BJ (cell line): Measurements from ENCODE around the gene CLSTN2. TPM values are rescaled to one million over a fixed set of nuclear protein-coding genes. Genes with fewer than 3 reads are reported as not detected.

Source experiments
- CTCF ChIA-PET: fragments of 350-600 bp; formaldehyde crosslinking; extraction: SDS; loops from one replicate; lab custom pipeline; 2021; ENCODE audit warnings: antibody characterized with exemption, inconsistent platforms; lab: Yijun Ruan, JAX
- POLR2A ChIA-PET: fragments of 300-600 bp; sonication (Branson Sonifier 250); formaldehyde crosslinking; extraction: SDS; loops from one replicate; lab custom pipeline; 2021; ENCODE audit warnings: antibody characterized with exemption; lab: Charles Lee
- DNase-seq: peaks from one replicate; pipeline ENCODE4 v3.0.0-alpha.2; 2011; ENCODE audit warnings: low read depth
- H3K27me3 ChIP-seq: 2 replicates; pipeline ENCODE4 v1.6.0; 2011; ENCODE audit warnings: low read length; ENCODE audit not compliant: control insufficient read depth, insufficient read depth
- H3K36me3 ChIP-seq: 2 replicates; pipeline ENCODE4 v1.5.1; 2011; ENCODE audit warnings: low read length; ENCODE audit not compliant: control insufficient read depth, insufficient read depth
- H3K4me3 ChIP-seq: 2 replicates; pipeline ENCODE4 v1.5.1; 2011; ENCODE audit warnings: low read depth, mild to moderate bottlenecking, control low read depth, low read length
- CTCF ChIP-seq: IDR thresholded peaks from 2 replicates; pipeline ENCODE4 v1.5.1; 2011; ENCODE audit warnings: low read depth, mild to moderate bottlenecking, control low read depth, inconsistent platforms, low read length, moderate library complexity; ENCODE audit not compliant: insufficient read depth
- polyA plus RNA-seq: library from polyadenylated mRNA; depleted of rRNA; stranded (reverse); fragments of >200 nt; gene quantifications from 2 replicates; pipeline ENCODE4 v1.2.3, GENCODE V29; 2011

CLSTN2 gene
- polyA plus RNA-seq, 1 experiment: 1.8 TPM

- no peak for DNase-seq
- ChIA-PET POLR2A (no interaction called here), CTCF (interaction anchor here (0.7 to 2.2 kb wide), 5 partner anchors 9 to 702 kb away, joined by 3 to 9 read pairs (median 4); no protein-coding TSS in a partner anchor)
- TF ChIP-seq CTCF: no peak
- no peaks in the 10 kb centered on the region for H3K36me3 ChIP-seq
- H3K27me3 ChIP-seq: no peaks in the 10 kb centered on the region
- no peak overlapping the region for H3K4me3 ChIP-seq
Observed at GRCh38 chr3:140128217-140128616, 193.2 kb downstream of the CLSTN2 start.

DNA sequence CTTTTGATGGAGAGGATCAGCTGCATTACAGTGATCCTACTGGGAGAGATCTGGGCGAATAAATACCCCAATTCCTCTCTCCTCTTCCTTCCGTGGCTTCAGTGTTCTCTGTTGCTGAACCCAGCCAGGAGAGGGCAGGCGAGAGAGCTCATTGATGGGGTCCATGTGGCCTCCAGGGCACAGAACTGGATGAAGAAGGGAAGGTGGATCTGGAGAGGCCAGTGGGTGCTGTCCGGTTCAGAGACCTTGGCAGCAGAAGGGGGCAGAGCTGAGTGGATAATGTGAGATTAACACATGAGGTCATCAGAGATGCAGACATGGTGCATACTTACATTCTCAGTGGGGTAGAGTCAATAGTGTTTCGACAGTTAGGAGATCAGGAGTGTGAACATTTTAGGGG, 193.6 kb downstream of the CLSTN2 start:
- POLR2A ChIA-PET: no interaction called here
- no peak for DNase-seq
- no peaks in the 10 kb centered on the region for H3K36me3 ChIP-seq
- no peak overlapping the region for H3K4me3 ChIP-seq
- no peaks in the 10 kb centered on the region for H3K27me3 ChIP-seq
- CTCF ChIA-PET: interaction anchor here (0.9 to 2.2 kb wide), 4 partner anchors 8 to 585 kb away, joined by 4 to 9 read pairs (median 6); no protein-coding TSS in a partner anchor
- peak; percentile 53 for TF ChIP-seq CTCF

DNA sequence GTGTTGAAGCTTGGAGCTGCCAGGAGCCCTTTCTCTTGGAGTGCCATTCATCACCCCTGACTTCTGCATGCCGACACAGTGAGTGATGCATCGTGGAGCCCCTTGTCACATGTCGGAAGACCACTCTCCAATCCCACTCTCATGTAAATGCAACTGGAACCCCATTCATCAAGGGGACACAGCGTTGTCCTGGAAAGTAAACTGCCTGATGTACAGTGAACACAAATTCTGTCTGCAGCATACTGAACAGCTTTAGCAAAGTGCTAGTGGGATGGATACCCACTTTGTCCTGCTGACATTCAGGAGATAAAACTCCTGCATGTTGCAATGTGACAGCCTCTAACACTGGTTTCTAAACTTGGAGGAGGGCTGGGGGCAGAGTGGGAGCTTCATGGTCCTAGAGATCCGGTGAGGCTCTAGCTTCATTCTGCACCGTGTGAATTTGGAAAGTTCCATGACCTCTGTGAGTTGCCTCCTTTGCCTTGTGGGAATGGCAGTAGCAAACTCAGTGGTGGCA, 194.8 kb downstream of the CLSTN2 start:
- no peak for TF ChIP-seq CTCF
- POLR2A ChIA-PET: no interaction called here
- DNase-seq: no peak
- H3K4me3 ChIP-seq: no peak overlapping the region
- H3K36me3 ChIP-seq: no peaks in the 10 kb centered on the region
- no peaks in the 10 kb centered on the region for H3K27me3 ChIP-seq
- CTCF ChIA-PET: no interaction called here

GRCh38 chr3:140131895-140132294, 196.9 kb downstream of the CLSTN2 start:
- no peak overlapping the region for H3K4me3 ChIP-seq
- no peak for TF ChIP-seq CTCF
- no peak for DNase-seq
- CTCF ChIA-PET: no interaction called here
- POLR2A ChIA-PET: interaction anchor here (0.7 kb wide), 1 partner anchor 129 kb away, joined by 3 read pairs; no protein-coding TSS in a partner anchor
- H3K36me3 ChIP-seq: no peaks in the 10 kb centered on the region
- H3K27me3 ChIP-seq: no peaks in the 10 kb centered on the region

- no peak for DNase-seq
- H3K27me3 ChIP-seq: no peaks in the 10 kb centered on the region
- no peak for TF ChIP-seq CTCF
- H3K4me3 ChIP-seq: no peak overlapping the region
- CTCF ChIA-PET: no interaction called here
- no peaks in the 10 kb centered on the region for H3K36me3 ChIP-seq
- POLR2A ChIA-PET: no interaction called here
Observed at GRCh38 chr3:140134231-140134965, 199.4 kb downstream of the CLSTN2 start.
